GM19328 (cell line): ENCODE results near the gene ANKRD13D.
"Not testable (repeated sequence)": the region's sequence is repeated elsewhere in the genome, so short reads cannot be mapped to it uniquely, and the experiment has no call there.

Source experiments
- ATAC-seq: cut with Tn5 transposase; IDR thresholded peaks from one replicate; pipeline ENCODE4 v1.9.1; 2021; ENCODE audit warnings: mild to moderate bottlenecking, moderate library complexity; ENCODE audit not compliant: unreplicated experiment

The ANKRD13D gene

DNA sequence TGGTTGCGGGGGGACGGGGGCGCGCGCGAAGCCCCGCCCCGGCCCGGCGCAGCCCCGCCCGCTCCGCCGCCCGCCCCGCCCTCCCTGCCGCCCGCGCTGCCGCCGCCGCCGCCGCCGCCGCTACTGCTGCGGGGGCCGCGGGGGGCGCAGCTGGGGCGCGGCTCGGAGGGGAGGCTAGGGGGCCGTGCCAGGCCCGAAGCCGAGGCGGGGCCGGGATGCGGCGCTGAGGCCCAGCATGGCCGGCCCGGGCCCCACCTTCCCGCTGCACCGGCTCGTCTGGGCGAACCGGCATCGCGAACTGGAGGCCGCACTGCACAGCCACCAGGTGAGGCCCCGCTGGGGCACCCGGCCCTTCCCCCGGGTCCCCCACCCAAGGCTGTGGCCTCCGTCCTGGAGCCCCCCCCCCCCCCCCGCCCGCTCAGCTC lies at the start of gene ANKRD13D:
Gene ANKRD13D (plus strand): TSS at position 78 of the 425 bp plus-strand sequence. CDS start 158 bp downstream, at position 236.
- ATAC-seq, result peak; percentile 44

DNA sequence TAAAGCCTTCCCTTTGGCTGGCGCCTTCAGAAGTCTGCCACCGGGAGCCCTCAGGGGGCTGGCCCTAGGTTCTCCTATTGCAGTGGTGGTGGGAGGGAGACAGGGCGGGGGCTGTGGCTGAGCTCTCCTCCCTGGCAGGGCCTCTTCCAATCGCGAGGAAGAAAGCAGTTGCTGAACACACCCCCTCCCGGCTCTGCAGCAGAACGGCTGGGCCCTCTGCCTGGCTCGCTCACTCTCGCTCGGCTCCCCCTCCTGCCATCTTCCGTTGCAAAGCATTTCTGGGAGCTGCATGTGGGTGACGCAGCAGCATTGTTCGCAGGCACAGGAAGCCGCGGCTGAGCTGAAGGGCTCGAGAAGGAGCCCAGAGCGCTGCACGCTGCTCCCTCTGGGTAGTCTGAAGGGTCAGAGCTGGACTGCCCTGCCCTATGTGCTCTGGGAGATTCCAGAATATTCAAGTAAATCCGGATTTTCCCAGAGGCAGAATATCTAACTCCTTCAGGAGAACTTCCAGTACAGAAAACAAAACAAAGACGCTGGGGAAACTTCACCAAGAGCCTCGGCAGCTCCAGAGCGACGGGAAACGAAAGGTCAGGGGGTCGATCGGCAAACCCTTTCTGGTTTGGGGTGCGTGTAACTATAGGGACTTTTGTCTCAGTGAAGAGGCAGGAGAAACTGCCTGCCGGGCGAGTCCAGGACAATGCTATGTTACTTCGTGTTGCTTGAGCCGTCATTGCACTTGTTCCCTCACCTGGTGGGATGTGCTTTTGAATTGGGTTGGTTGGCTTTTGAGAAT lies 49.1 kb upstream of the ANKRD13D start:
- peak; percentile 91 for ATAC-seq

DNA sequence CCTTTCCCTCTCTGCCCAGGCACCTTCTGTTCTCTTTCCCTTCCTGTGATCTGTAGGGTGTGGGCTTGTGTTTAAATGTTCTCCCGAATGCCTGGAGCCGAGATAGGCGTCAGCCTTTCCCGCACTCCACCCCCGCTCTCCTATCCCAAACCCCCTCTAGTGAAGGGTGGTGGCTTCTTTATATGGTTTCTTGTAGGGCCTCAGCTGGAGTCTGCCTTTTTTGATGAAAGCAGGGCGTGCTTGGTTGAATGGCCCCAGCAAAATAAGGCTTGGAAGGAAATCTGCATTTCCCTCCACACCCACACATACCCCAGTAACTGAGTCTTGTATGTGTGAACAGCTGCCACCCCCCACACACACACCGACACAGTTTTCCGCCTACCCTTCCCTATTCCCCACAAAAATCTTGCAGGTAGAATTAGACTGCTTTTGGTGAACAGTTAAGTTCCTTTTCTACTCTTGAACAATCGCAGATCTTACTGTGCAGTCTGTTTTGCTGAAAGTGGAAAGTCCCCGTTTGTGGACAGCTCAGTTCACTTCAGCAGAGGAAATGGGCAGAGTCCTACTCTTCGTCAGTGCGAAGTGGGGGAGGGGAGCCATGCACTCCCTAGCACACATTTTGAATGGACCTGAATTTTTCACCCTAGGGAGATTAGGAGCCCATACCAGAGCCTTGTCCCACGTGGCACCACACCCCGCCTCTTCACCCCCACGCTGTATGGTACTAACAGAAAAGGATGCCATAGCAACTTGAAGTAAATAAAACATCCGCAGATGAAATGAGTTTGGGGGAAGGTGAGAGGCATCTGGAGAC lies 48.3 kb upstream of the ANKRD13D start:
- ATAC-seq, result no peak

DNA sequence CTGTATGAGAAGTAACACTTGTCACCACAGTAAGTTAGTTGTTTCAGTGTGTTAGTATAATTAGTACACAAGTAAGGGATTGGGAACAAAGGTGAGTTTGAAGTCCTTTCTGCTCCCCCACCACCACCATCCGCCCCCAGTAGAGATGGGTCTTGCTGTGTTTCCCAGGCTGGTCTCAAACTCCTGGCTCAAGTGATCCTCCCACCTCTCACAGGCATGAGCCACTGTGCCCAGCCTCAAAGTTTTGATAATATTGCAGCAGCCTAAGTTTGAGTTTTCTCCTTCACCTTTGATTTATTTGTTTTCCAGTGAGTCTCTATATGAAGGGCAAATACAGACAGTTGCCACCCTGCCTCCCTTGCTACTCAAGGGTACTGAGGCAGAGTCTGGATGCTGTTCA lies 46.6 kb upstream of the ANKRD13D start:
- ATAC-seq, result no peak

DNA sequence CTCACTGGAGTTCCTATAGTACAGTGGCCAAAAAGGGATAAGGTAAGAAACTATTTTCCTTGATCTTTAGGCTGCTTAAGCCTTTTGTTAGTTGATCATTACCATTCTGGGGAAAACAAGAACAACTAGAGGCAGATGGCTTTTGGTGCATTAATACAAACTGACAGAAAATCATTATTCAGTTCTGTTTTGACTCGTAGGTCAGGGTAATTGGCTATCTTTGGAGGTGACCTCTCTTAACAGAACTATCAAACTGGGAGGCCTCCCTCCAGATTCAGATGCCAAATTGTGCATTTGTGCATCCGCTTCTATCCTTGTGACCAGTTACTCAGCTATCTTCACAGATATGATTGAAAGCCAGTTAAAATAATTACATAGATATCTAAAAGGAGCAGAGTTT lies 46.1 kb upstream of the ANKRD13D start:
- no peak for ATAC-seq

DNA sequence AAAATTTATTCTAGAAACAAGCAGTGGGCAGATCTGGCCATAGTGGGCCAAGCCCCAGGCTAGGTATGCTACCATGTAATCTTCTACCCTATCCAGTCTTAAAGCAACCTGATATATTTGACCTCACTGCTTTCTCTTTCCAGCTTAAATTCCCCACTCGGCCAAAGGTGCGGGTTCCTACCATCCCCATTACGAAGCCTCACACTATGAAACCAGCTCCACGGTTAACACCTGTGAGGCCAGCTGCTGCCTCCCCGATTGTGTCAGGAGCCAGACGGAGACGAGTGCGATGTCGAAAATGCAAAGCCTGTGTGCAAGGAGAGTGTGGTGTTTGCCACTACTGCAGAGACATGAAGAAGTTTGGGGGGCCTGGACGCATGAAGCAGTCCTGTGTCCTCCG lies 44.1 kb upstream of the ANKRD13D start:
- no peak for ATAC-seq

DNA sequence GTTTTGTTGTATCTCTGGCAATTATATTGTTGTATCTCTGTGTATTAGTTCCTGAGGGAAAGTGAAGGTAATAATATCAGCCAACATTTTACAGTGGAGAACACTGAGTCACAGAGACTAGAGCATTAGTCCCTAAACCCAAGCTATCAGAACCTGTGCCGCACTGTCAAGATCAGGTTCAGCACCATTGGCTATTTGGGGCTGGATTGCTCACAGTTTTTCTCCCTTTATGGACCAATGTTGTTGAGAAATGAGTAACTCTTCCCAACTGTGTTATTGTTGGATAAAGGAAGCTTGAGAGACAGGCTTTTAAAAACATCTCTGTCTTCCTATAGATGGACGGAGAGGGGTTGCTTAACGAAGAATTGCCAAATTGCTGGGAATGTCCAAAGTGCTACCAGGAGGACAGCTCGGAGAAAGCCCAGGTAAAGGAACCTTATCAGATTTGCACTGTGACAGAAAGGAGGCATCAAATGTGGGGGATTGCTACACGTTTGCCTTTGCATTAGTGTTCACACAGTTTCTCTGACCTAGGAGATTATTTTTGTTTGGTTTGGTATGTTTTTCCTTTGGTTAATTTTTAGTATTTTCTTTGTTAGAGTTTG lies 41.1 kb upstream of the ANKRD13D start:
- ATAC-seq, result no peak

DNA sequence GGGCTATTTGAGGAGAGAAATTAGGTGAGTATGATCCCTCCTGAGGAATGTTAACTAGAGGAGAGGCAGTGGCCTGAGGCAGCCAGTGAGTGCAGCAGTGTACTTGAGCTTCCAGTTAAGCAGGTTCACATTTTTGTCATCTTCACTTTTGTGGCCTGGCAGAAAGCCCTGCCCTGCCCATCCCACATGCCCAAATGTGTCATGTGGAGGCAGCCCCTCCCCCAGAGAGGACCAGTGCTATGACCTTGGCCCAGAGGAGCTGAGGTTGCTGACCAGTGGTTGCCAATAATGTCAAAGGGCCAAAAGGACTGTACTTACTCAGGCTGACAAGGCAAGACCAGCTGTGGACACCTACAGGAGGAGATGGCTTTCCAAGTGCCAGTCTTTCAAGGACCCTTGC lies 40.5 kb upstream of the ANKRD13D start:
- ATAC-seq, result no peak

DNA sequence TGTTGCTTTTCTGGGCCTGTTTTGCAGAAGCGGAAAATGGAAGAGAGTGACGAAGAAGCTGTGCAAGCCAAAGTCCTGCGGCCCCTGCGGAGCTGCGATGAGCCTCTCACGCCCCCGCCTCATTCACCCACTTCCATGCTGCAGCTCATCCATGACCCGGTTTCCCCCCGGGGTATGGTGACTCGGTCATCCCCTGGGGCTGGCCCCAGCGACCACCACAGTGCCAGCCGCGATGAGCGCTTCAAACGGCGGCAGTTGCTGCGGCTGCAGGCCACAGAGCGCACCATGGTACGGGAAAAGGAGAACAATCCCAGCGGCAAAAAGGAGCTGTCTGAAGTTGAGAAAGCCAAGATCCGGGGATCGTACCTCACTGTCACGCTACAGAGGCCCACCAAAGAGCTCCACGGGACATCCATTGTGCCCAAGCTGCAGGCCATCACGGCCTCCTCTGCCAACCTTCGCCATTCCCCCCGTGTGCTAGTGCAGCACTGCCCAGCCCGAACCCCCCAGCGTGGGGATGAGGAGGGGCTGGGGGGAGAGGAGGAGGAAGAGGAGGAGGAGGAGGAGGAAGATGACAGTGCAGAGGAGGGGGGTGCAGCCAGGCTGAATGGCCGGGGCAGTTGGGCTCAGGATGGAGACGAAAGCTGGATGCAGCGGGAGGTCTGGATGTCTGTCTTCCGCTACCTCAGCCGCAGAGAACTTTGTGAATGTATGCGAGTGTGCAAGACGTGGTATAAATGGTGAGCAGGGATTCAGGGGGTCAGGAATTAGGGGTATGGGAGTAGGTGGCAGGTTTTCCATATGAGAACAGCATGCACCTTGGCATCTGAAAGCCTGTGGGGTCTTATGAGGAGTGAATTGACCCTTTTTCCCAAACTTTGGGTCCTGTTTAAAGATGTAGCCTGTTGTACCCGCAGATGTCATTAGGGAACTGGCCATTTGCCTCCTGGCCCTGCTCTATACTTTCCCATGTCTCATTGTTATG lies 38.8 kb upstream of the ANKRD13D start:
- no peak for ATAC-seq

DNA sequence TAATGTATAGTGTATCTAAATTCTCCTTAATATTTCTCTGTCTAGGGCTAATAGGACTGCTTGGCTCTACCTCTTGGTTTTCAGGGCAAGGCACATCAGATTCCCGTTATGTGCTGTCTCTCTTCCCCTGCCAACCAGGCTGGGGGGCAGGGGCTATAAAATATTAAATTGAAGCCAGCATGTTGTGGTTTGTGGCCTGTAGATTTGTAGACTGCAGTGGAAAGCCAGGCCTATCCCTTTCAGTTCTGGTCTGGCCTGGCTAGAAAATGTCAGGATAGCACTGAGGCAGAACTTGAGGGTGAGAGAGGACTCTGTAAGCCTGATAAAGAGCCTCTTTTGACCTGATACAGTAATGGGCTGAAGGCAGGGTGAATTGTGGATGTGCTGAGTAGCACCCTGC lies 37.3 kb upstream of the ANKRD13D start:
- no peak for ATAC-seq

DNA sequence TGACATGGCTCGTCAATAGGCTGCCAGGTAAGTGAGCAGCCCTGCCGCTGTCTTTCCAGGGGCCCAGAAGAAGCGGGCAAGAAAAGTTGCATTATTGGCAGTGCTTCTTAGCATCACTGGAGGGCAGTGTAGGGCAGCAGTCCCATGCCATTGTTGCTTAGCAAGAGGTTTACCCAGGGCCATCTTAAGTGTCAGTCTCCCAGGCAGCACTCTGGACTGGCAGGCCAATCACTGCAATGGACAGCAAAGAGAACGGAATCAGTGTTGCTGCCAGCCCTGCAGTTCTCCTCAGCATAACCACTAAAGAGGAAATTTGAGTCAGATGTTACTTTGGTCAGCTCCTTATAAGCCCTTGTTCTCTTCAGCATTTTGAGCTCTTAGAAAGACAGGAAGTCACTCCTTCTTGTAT lies 36.3 kb upstream of the ANKRD13D start:
- no peak for ATAC-seq

DNA sequence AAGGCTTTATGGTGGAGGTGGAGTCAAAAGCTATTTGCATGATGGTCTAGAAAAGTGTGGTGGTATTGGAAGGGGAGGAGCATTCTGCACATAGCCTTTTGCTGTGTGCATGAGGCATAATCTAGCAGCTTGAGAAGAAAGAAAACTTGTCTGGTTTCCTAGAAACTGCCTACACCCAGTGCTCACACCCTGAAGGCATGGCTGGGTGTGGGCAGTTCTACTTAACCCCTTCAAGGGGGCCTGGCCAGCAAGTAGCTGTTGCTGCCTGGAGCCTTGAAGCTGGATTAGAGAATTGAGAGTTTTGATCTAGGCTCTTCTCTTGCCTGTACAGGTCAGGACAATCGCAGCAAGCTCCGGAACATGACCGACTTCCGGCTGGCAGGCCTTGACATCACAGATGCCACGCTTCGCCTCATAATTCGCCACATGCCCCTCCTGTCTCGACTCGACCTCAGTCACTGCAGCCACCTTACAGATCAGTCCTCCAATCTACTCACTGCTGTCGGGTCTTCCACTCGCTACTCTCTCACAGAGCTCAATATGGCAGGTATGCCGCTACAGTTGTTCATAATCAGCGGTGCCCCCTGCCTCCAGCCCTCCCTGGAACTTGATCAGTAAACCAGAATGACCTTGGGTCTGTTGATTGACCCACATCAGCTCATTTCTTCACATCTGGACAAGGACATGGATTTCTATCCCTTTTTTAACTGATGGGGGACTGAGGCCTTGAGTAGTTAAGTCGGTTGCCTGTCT lies 35.1 kb upstream of the ANKRD13D start:
- no peak for ATAC-seq

DNA sequence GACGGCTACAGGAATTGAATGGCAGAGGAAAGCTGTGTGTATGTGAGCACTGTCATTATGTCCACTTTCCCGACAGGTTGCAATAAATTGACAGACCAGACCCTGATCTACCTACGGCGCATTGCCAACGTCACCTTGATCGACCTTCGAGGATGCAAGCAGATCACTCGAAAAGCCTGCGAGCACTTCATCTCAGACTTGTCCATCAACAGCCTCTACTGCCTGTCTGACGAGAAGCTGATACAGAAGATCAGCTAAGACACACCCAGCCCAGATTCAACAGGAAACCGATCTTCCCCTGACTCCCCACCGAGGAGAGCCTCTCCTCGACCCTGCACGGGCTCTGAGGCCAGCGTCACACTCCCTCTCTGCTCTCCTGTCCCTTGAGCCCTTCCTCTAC lies 34.3 kb upstream of the ANKRD13D start:
- no peak for ATAC-seq

DNA sequence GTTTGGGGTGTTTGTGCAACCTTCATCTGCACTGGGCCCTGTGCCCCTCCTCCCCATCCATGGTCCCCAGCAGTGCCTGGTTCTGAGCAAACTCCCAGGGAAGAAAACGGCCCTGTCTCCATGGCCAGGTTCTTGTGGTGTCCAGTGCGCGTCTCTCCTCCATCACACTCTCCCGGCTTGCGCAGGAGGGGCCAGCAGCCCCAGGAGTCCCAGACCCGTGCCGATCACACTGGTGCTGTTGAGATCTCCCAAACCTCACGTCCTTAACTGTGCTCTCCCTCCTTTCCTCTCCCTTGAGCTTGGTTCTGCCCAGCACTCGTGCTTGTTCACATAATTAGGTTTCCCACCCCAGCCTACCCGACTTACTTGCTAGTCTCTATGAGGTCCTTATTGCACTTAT lies 33.8 kb upstream of the ANKRD13D start:
- ATAC-seq, result no peak

DNA sequence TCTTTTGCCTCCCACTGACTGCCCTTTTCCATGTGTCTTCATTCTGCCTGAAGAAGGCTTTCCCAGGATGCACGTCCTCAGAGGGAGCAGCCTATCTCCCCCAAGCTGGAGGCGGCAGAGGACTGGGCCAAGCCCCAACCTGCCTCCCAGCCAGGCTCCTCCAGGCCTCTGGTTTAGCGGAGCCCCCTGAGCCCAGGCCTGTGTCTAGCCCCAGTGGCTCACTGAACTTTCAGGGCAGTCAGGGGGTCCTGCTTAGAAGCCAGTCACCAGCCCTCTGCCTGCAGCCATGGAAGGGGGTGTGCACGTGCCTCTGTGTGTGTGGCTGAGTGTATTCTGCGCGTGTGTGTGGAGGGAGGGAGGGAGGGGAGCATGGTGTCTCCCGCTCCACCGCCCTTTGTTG lies 33.2 kb upstream of the ANKRD13D start:
- ATAC-seq, result no peak

DNA sequence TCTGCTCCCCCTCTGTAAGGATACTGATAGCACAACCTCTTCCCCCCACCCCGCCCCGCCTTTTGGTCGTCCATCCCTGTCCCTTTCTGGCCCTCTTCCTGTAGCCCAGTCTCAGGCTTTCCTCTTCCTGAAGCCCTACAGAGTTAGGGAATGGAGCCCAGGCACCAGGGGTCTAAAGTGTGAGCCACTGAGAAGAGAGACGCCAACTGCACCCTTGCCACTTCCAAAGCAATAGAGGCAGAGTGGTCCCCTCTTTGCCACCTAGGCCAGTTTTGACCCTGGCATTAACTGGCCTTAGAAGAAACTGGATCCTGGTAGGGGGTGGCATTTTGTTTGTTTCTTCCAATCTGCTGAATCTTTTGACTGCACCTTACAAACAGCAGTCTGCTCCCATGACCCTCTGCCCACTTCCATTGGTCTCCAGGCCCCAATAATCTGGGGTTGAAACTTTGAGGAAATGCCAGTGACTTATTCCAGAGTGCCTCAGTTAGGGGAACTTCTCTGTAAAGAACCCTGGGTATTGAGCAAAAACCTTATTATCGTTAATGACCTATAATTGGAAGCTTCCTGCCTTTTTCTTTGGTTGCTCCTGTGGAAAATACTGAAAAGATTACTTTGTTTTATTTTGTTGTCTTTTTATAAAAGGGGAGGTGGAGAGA lies 32.5 kb upstream of the ANKRD13D start:
- ATAC-seq, result no peak

DNA sequence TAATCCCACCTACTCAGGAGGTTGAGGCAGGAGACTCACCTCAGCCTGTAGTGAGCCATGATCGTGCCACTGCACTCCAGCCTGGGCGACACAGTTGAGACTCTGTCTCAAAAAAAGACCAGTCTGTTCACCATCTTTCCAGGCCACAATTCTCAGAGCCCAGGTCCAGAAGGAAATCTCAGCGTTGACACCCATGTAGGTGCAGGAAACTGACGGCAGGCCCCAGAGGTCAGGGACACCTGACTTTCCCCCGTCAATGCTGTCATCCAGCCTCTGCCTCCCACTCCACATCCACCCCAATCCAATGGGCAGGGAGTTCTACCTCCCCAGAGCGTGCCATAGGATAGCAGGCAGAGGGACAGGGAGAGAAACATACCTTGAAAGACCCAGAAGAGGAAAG lies 28.7 kb upstream of the ANKRD13D start:
- no peak for ATAC-seq

DNA sequence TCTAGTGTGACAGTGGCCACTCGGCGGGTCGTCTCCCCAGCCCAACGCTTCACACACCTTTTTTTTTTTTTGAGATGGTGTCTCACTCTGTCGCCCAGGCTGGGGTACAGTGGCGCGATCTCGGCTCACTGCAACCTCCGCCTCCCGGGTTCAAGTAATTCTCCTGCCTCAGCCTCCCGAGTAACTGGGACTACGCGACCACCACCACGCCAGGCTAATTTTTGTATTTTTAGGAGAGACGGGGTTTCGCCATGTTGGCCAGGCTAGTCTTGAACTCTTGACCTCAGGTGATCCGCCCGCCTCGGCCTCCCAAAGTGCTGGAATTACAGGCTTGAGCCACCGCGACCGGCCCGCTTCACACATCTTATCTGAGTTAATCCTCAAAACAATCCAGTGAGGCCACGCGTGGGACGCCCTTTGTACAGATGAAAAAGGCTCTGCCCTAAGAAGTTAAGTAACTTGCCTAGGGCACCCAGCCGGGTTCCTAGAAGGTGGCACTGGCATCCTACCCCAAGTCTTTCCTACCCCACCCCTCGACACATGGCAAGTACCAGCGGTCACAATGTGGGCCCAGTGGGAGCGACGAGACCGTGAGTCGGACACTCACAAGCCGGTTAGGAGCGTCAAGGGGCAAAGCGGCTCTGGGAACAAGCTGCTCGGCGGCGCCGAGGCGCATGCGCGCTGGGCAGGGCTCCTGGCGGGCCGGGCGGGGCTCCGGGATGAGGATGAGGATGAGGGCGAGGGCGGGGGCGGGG lies 28.0 kb upstream of the ANKRD13D start:
- not testable (repeated sequence) for ATAC-seq

DNA sequence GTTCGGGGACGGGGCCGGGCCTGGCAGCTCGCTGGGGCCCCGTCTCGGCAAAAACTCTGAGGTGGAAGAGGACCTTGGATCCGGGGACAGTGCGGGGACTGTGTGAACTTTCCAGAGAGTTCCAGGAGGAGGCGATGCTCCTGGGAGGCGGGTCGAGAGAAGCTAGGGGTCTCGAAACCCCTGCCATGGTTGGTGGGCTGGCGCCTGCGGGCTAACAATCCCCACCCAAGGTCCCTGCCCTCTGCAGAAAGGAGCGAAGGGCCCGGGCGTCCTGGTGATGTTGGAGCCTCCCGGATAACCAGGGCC lies 27.5 kb upstream of the ANKRD13D start:
- ATAC-seq, result no peak
